GM19023 (cell line): ENCODE results near the gene PTPRM.

Experiments used
- ATAC-seq: cut with Tn5 transposase; IDR thresholded peaks from one replicate; pipeline ENCODE4 v1.9.1; 2021; ENCODE audit warnings: mild to moderate bottlenecking, moderate library complexity; ENCODE audit not compliant: unreplicated experiment

Gene PTPRM

DNA sequence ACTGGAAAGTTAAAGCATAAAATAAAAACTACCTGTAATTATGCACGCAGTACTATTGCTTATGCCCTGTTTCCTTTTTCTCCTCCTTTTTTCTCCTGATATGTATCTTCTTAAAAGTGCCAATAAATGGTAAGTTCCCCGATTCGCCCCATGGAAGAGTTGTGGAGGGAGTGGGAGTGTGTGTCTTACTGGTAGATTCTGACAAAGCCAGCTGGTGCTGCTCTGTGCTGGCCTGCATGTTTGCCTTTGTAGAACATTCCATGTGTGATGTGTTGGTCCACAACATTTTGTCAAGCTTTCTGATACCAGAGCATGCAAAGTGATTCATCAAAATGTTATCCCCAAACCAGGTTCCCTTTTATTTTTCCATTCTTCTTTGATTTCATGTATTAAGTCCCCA, 685.3 kb downstream of the PTPRM start:
- ATAC-seq, result no peak

DNA sequence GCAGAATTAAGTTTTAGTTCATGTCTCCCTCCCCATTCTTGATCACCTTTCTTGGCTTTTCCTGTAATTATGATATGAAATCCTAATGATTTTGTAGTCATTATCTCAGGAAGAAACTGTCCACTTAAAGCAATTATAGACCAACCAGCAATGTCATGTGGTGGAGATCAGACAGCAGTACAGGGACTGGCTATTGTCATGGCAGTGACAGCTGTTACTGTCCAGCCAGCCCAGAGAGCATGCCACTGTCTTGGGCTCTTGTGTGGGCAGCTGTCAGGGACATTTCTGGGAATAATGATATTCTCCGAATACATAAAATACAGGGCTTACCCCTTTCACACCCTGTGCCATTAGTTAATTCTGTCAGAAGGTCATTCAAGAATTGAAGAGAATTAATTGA, 686.8 kb downstream of the PTPRM start:
- ATAC-seq, result no peak

DNA sequence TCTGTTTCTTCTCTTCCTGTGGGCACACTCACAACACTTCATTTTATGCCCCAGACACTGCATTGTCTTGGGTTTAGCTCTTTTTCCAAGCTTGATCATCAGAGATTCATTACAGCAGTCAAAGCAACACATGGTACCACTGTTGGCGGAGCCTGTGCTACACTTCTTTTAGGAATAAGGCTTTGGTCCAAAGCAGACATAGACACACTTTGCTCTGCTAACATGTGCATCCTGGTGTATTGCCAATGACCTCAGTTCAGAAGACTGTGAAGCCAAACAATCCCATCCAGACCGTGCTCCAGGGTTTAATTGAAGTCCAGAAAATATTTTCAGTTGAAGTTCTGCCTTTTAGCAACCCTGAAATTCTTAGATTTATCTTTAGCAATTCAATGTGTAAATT, 687.5 kb downstream of the PTPRM start:
- no peak for ATAC-seq

- no peak for ATAC-seq
Measured at GRCh38 chr18:8257851-8258434, 690.8 kb downstream of the PTPRM start.

DNA sequence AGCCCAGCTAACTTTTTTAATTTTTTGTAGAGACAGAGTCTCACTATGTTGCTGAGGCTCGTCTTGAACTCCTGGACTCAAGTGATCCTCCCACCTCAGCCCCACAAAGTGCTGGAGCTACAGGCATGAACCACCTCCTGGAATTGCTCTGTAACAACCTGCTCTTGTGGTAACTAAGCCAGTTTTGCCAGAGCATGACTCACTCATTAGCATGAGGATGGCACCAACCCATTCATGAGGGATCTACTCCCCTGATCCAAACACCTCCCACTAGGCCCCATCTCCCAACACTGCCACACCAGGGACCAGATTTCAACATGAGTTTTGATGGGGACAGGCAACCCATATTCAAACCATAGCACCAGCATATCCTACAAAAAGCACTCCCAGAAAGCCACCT, 693.2 kb downstream of the PTPRM start:
- ATAC-seq, result no peak

GRCh38 chr18:8260827-8261226, 693.7 kb downstream of the PTPRM start:
- peak; percentile 71 for ATAC-seq

- no peak for ATAC-seq
Measured at GRCh38 chr18:8261651-8262091, 694.6 kb downstream of the PTPRM start.

DNA sequence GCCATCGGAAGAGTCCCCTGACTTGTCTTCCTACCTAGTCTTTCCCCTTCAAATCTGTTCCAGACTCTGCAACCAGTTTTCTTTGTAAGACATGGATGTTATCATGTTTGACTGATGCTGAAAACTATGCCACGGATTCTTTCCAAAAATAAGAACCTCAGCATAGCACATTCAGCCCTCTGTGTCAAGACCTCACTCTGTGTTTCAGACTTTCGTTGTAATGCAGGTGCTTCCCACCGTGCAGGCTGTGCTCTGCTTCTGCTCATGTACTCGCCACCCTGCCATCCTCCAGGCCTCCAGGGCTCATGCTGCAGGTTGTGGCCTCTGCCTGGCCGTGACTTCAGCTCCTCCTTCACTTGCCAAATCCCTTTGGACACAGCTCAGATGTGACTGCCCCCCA, 695.1 kb downstream of the PTPRM start:
- ATAC-seq, result no peak

- ATAC-seq, result no peak
Measured at GRCh38 chr18:8264116-8264515, 697.0 kb downstream of the PTPRM start.

DNA sequence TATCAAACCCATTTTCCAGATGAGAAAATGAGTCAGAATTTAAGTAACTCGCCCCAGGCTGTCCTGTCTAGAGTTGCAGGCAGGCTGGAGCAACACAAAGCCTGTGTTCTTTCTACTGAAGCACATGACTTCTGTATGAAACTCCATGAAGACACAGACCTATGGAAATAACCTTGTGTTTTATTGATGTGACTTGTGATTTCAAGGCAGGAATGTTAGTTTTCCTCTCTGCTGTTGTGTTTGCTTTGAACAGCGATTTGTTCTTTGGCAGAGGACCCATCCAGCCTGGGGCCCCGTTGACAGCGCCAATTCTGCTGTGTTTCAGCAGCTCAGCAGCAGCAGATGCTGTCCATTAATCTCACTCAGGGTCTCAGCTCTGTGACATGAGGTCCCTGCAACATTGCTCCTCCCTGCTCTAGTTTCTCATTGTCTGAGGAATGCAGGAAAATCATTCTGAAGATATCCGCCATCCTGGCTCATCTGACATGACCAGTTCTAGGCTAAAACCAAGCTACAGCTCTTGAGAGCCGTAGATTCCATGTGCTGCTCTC, 697.8 kb downstream of the PTPRM start:
- no peak for ATAC-seq

DNA sequence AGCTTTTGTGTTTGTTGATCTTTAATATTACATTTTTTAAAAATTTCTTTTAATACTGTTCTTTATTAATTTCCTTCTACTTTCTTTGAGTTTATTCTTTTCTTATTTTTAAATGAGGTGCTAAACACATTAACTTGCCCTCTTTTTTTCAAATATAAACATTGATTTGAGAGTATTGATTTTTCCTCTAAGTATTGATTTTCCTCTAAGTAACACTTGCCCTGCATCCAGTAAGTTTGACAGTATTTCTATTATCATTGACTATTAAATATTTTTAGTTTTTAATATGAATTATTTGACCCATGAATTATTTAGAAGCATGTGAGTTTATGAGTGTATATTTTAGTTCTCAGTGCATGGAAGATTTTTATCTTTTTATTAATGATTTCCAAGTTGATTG, 705.1 kb downstream of the PTPRM start:
- no peak for ATAC-seq

DNA sequence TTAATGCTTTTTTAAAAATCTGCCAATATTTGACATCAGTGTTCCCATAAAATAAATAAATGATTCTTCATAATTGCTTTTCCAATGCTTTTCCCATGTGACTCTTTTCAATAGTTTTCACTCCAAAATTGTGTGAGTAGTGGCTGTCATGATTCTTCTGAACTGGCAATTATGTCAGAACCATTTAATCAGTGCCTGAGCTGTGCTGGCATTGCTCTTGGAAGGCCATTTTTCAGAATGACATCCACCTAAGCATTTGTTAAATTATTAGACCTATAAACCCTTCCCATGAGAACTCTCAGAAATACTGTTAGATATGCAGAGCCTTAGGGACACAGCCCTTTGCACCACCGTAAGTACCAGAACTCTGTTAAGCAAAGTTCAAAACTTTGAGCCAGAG, 707.3 kb downstream of the PTPRM start:
- ATAC-seq, result no peak

DNA sequence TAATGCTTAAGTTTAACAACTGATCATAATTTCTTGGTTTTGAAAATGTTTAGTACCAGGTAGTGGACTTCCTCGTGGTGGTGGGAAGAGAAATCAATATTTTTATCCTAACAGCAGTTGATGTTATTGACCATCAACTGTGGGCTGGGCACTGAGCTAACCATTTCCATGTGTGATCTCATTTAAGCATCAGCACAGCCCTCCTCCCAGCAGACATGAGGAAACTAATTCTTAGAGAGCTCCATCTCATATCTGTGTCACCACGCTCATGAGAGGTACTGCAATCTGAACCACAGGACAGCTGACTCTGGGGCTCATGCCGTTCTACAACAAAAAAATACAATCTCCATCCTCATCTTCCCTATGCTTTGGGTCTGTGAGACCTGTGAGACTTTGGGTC, 709.3 kb downstream of the PTPRM start:
- ATAC-seq, result no peak

GRCh38 chr18:8277270-8277669, 710.2 kb downstream of the PTPRM start:
- no peak for ATAC-seq

GRCh38 chr18:8279346-8279745, 712.2 kb downstream of the PTPRM start:
- no peak for ATAC-seq

DNA sequence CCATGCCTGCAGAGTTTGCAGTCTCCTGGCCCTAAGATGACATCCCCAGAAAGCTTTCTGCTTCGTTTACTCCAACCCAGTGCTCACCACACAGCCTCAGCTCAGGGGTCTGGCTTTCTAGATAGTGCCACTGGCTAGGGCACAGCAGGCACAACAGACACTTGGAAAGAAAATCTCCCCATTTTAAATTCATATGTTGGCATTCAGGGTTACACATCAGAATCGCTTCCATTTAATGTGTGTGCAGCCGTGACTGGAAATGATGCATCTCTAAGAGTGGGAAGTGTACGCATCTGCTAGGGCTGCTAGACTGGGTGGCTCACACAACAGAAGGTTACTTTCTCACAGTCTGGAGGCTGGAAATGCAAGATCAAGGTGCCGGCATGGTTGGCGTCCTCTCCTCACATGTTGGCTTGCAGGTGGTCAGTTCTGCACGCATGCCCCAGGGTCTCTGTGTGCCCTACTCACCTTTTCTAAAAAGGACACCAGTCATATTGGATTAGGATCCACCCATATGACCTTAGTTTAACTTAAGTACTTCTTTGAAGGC, 712.7 kb downstream of the PTPRM start:
- no peak for ATAC-seq

DNA sequence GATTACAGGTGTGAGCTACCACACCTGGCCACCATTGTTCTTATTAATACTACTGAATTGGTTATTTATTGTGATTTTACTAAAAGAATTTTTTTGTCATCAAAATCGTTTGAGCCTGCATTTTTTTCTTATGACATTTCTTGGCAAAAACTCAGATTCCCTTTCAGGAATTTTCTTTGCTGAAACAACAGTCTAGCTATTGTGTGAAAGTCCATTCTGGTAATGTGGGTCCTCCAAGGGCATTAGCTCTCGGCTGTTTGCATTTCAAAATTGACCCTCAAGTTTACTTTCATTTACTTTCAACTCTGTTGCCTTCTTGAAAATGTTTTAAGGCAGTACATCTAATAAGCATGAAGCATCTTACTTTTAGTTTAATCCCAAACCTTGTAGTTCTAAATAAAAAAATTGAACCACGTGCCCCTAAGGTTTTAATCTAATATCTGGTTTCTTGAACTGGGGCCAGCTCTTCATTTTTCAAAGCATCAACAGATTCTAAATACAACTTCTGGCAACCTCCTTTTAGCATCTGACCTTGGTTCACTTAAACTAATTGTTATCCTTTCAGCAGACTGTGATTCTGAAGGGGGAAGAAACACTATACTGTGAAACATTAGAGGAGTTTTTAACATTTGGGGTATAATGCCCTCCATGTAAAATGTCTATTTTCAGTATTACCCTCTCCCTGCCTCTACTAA, 716.9 kb downstream of the PTPRM start:
- no peak for ATAC-seq

- no peak for ATAC-seq
Measured at GRCh38 chr18:8286303-8286702, 719.2 kb downstream of the PTPRM start.

GRCh38 chr18:8287196-8287885, 720.2 kb downstream of the PTPRM start:
- ATAC-seq, result no peak

- no peak for ATAC-seq
Measured at GRCh38 chr18:8288472-8289195, 721.5 kb downstream of the PTPRM start.

DNA sequence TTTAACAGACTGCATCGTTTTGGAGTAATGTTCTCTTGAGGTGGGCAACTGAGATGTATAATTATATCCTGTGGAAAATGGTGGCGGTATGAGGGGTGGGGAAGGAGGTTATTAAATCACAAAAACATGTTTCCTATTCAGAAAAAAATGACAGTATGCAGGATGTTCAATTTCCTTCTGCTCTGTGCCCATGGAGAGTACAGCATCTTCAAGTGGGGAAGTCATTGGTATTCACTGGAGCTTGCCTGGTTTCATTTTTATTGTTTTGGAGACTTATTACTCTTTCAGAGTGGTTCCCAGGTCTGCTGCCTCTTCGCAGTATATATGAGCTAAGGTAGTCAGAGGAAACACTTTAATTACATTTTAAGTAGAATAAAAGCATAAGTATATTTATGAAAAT, 723.3 kb downstream of the PTPRM start:
- ATAC-seq, result no peak
